Measurements from ENCODE around the gene COG4.

DNA sequence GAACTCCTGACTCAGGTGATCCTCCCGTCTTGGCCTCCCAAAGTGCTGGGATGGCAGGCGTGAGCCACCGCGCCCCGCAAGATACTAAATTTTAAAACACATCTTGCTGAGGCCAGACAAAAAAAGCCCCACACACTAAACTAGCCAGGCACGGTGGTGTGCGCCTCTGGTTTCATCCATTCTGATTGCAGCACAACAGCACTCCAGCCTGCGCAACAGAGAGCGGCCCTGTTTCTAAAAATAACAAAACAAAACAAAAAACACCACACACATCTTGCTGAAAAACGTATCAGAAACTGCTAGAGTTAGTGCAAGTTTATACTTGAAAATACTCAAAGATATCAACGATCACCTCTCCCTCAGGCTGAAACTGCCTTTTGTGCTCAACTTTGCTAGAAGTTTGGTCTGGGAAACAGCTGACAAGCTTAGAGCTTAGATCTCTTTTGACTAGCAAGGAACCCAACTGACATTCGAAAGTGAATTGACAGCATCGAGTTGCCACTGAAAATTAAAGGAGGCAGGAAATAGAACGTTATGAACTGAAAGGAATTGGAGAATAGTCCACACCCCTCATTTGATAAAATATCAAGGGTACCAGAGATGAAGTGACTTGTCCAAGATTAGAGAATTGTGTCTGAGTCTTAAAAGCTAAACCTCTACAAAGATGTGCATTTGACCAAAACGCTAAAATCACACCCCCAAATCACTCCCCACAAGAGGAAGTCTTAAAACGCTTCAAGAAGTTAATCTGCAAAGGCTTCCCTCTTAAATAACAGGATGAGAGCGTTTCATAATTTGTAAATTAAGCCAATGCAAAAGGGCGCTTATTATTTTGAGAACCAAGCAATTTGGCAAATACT, 908 bp downstream of the COG4 start:
- TF ChIP-seq, protein P1, sequence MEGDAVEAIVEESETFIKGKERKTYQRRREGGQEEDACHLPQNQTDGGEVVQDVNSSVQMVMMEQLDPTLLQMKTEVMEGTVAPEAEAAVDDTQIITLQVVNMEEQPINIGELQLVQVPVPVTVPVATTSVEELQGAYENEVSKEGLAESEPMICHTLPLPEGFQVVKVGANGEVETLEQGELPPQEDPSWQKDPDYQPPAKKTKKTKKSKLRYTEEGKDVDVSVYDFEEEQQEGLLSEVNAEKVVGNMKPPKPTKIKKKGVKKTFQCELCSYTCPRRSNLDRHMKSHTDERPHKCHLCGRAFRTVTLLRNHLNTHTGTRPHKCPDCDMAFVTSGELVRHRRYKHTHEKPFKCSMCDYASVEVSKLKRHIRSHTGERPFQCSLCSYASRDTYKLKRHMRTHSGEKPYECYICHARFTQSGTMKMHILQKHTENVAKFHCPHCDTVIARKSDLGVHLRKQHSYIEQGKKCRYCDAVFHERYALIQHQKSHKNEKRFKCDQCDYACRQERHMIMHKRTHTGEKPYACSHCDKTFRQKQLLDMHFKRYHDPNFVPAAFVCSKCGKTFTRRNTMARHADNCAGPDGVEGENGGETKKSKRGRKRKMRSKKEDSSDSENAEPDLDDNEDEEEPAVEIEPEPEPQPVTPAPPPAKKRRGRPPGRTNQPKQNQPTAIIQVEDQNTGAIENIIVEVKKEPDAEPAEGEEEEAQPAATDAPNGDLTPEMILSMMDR (conservative IDR thresholded peaks at IDR 0.05; ENCODE audit: low read depth, low read length) = no peak
- TF ChIP-seq EZH2phosphoT487 (IDR thresholded peaks at IDR 0.05; ENCODE audit: borderline replicate concordance, low read length) = no peak
